Adipocyte (in vitro differentiated cells): ENCODE results near the gene IMMP2L.

Source experiments
- DNase-seq: peaks from one replicate; pipeline ENCODE4 v3.0.0-alpha.2; 2015; ENCODE audit warnings: low read depth
- H3K27me3 ChIP-seq: replicated peaks from 2 replicates; pipeline ENCODE4 v1.7.0; 2013; ENCODE audit warnings: mild to moderate bottlenecking, low read length, moderate library complexity; ENCODE audit not compliant: control insufficient read depth, insufficient read depth
- H3K36me3 ChIP-seq: 2 replicates; pipeline ENCODE4 v1.7.0; 2013; ENCODE audit warnings: low read length, mild to moderate bottlenecking, moderate library complexity; ENCODE audit not compliant: control insufficient read depth, insufficient read depth, severe bottlenecking
- H3K4me1 ChIP-seq: 2 replicates; pipeline ENCODE4 v1.7.0; 2013; ENCODE audit warnings: mild to moderate bottlenecking, low read length, moderate library complexity; ENCODE audit not compliant: control insufficient read depth, insufficient read depth
- H3K4me3 ChIP-seq: 2 replicates; pipeline ENCODE4 v1.7.0; 2013; ENCODE audit warnings: mild to moderate bottlenecking, low read length, moderate library complexity
- H3K9ac ChIP-seq: 2 replicates; pipeline ENCODE4 v1.7.0; 2013; ENCODE audit warnings: mild to moderate bottlenecking, low read length, moderate library complexity
- H3K9me3 ChIP-seq: 2 replicates; pipeline ENCODE4 v1.7.0; 2013; ENCODE audit warnings: mild to moderate bottlenecking, low read length, moderate library complexity; ENCODE audit not compliant: control insufficient read depth

The IMMP2L gene

GRCh38 chr7:111554086-111554485 lies 8.2 kb downstream of the IMMP2L start:
- peaks cover 18% of the 10 kb centered on the region for H3K36me3 ChIP-seq
- peaks cover 11% of the 10 kb centered on the region for H3K4me1 ChIP-seq
- no peak overlapping the region for H3K4me3 ChIP-seq
- no peaks in the 10 kb centered on the region for H3K27me3 ChIP-seq
- no peak overlapping the region for H3K9ac ChIP-seq
- DNase-seq: no peak
- no peaks in the 10 kb centered on the region for H3K9me3 ChIP-seq

GRCh38 chr7:111541067-111541466 lies 21.2 kb downstream of the IMMP2L start:
- Histone ChIP-seq H3K4me1 (peaks cover 6% of the 10 kb centered on the region), H3K36me3 (no peaks in the 10 kb centered on the region), H3K9ac (no peak overlapping the region), H3K4me3 (no peak overlapping the region), H3K27me3 (no peaks in the 10 kb centered on the region), H3K9me3 (no peaks in the 10 kb centered on the region)
- no peak for DNase-seq

GRCh38 chr7:111540199-111540815 lies 22.0 kb downstream of the IMMP2L start:
- H3K4me3 ChIP-seq: no peak overlapping the region
- H3K9me3 ChIP-seq: no peaks in the 10 kb centered on the region
- peaks cover 6% of the 10 kb centered on the region for H3K4me1 ChIP-seq
- no peak for DNase-seq
- no peaks in the 10 kb centered on the region for H3K27me3 ChIP-seq
- H3K36me3 ChIP-seq: no peaks in the 10 kb centered on the region
- no peak overlapping the region for H3K9ac ChIP-seq

DNA sequence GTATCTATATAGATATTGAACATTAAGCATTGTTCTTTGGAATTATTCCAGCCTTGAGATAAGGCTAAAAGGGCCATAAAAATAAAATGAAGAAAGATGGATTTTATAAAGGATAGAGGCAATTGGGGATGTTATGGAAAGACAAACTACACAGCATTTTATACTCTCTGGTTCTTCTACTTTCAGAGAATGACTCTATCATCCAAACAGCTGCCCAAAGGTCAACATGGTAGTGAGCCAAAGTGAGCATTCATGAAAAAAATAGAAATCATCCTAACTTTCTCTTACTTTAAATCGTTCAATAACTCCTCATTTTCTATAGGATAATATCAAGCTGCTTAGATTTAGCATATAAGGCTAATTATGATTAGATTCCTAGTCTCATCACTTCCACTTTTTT lies 25.2 kb downstream of the IMMP2L start:
- no peak overlapping the region for H3K4me3 ChIP-seq
- H3K9ac ChIP-seq: no peak overlapping the region
- H3K36me3 ChIP-seq: no peaks in the 10 kb centered on the region
- no peak for DNase-seq
- no peaks in the 10 kb centered on the region for H3K27me3 ChIP-seq
- H3K4me1 ChIP-seq: peaks cover 16% of the 10 kb centered on the region
- H3K9me3 ChIP-seq: no peaks in the 10 kb centered on the region

DNA sequence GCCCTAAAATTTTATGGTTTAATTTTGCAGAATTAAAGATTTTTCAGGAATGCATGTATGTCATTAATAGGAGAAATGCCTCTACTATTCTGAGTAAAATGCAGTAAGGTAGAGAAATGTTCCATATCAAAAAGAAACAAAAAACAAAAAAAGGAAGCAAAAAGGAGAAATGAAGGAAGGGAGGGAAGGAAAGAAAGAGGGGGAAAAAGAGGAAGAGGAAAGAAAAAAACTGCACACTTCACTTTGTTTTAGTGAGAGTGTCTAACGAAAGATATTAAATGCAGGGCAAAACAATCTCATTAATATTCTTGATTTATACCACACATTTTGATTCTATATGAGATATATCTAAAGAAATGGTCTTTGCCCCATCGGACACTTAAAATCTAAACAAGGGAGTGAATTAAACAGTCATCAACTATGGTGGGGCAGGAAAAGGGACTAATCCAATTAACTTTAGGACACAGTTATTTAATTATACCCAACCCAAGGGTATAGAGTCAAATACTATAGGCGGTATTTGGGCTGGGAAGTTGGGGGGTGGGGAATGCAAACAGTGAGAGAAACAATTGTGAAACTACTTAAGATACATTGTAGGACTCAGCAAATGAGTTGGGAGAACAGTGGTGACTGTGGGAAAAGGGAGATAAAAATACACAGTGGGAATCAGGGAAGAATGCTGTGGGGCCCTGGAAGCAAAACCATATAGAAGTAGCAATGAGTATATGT lies 27.0 kb downstream of the IMMP2L start:
- H3K36me3 ChIP-seq: no peaks in the 10 kb centered on the region
- no peak overlapping the region for H3K4me3 ChIP-seq
- no peak for DNase-seq
- H3K27me3 ChIP-seq: no peaks in the 10 kb centered on the region
- H3K9ac ChIP-seq: no peak overlapping the region
- peaks cover 21% of the 10 kb centered on the region for H3K4me1 ChIP-seq
- no peaks in the 10 kb centered on the region for H3K9me3 ChIP-seq

DNA sequence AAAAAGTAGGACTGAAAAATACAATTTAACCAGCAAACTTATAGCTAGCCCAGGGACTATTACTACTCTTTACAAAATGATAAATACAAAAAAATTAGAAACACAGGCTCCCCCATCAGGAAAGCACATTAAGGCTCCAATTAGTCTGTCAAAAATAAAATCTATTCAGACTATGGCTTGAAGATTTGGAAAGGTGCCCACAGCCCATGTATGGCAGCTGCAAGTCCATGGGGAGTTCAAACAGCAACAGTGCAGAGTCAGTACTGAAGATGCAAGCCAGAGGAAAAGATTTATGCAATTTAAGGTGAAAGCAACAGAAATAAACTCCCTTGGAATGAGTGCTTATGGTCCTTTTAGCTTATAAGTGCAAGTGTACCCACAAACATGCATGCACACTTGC lies 29.7 kb downstream of the IMMP2L start:
- H3K4me1 ChIP-seq: peaks cover 22% of the 10 kb centered on the region
- H3K36me3 ChIP-seq: no peaks in the 10 kb centered on the region
- no peak overlapping the region for H3K9ac ChIP-seq
- no peaks in the 10 kb centered on the region for H3K27me3 ChIP-seq
- H3K9me3 ChIP-seq: no peaks in the 10 kb centered on the region
- peak; percentile 39 for DNase-seq
- no peak overlapping the region for H3K4me3 ChIP-seq

- Histone ChIP-seq H3K4me1 (peaks cover 22% of the 10 kb centered on the region), H3K27me3 (no peaks in the 10 kb centered on the region), H3K9ac (no peak overlapping the region), H3K4me3 (no peak overlapping the region), H3K9me3 (no peaks in the 10 kb centered on the region), H3K36me3 (no peaks in the 10 kb centered on the region)
- no peak for DNase-seq
These were observed 30.3 kb downstream of the IMMP2L start for GRCh38 chr7:111531993-111532392.

DNA sequence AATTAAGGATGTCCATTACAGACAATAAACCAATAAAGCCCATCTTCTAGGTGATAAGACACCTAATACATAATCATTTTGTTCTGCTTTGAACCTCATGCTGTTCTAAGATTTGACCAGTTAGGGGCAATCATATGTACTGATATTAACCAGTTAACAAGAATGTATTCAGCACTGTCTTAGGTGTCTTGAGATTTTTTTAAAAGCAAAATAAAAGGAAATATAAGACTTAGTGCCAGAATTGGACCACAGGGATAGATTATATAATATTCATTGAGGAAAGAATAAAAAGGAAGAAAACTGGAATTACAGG lies 32.0 kb downstream of the IMMP2L start:
- H3K4me3 ChIP-seq: no peak overlapping the region
- no peak overlapping the region for H3K9ac ChIP-seq
- no peaks in the 10 kb centered on the region for H3K27me3 ChIP-seq
- no peak for DNase-seq
- no peaks in the 10 kb centered on the region for H3K36me3 ChIP-seq
- no peaks in the 10 kb centered on the region for H3K9me3 ChIP-seq
- peaks cover 22% of the 10 kb centered on the region for H3K4me1 ChIP-seq

DNA sequence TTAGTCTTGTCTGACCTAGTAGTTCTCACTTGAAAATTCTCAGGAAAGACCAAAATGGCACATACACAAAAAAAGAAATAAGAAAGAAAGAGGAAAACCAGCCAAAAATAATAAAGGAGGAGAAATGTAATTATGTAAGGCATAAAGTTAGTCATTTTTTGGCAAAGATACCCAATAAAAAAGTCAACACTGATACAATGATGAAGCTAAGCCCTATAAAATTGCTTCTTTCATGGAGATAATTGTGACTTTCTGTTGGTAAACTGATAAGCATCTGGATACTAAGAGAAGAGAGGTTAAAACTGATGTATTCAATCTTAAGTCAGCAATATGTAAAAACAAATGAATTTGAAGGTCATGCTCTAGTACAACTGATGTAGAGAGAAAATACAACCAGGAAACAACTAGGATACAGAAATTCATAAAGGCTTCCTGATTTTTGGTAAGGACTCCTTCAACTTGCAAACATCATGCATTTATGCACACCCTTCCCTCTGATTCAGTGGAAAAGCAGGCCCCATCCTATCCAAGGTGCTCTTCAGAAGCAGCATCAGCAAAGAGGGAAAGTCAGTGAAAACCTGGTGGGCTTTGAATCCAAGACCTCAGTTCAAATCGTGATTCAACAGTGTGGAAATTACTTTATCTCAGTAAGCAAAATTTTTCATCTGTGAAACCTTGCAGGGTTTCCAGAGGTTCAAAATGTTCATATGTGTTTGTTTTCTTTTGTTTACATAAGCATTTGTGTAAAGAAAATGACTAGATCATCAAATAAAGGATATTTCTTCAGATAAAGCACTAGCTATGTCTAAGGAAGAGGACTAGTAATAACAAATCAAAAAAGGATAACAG lies 32.6 kb downstream of the IMMP2L start:
- Histone ChIP-seq H3K4me1 (peaks cover 22% of the 10 kb centered on the region), H3K27me3 (no peaks in the 10 kb centered on the region), H3K36me3 (no peaks in the 10 kb centered on the region), H3K4me3 (no peak overlapping the region), H3K9me3 (no peaks in the 10 kb centered on the region), H3K9ac (no peak overlapping the region)
- peak; percentile 41 for DNase-seq

DNA sequence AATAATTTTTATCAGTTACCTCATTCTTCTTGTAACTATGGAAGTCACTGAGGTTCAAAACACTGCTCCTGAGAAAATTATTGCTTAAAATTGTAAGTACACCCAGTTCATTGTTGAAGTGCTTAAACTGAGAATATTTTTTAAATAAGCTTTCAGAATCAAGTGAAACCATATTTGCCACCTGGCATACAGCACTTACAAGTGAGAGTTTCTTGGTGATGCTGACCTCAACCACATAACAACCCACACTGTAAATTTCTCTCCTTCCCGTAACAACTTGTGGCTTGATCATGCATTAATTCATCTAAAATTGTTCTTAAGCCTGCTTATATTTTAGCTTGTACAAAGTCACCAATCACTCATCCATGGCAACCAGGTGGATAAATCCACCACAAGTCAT lies 34.0 kb downstream of the IMMP2L start:
- no peak for DNase-seq
- Histone ChIP-seq H3K4me3 (no peak overlapping the region), H3K27me3 (no peaks in the 10 kb centered on the region), H3K9ac (no peak overlapping the region), H3K9me3 (no peaks in the 10 kb centered on the region), H3K36me3 (no peaks in the 10 kb centered on the region), H3K4me1 (peaks cover 22% of the 10 kb centered on the region)

GRCh38 chr7:111527545-111527944 lies 34.7 kb downstream of the IMMP2L start:
- Histone ChIP-seq H3K4me1 (peaks cover 17% of the 10 kb centered on the region), H3K9ac (no peak overlapping the region), H3K4me3 (no peak overlapping the region), H3K27me3 (no peaks in the 10 kb centered on the region), H3K9me3 (no peaks in the 10 kb centered on the region), H3K36me3 (no peaks in the 10 kb centered on the region)
- no peak for DNase-seq
